Brain microvascular endothelial cell (primary cell): Measurements from ENCODE around the gene SFSWAP.
"Not testable (repeated sequence)": the region's sequence is repeated elsewhere in the genome, so short reads cannot be mapped to it uniquely, and the experiment has no call there.

Experiments used
- DNase-seq: peaks from one replicate; pipeline ENCODE4 v3.0.0-alpha.2; 2020
- H3K27ac ChIP-seq: fragments of 250-450 bp; sonication (Bioruptor Pico); 2 replicates; pipeline ENCODE4 v1.5.1; 2020; ENCODE audit warnings: mild to moderate bottlenecking, moderate library complexity
- H3K27me3 ChIP-seq: fragments of 250-450 bp; sonication (Bioruptor Pico); replicated peaks from 2 replicates; pipeline ENCODE4 v1.5.1; 2020; ENCODE audit warnings: mild to moderate bottlenecking
- H3K36me3 ChIP-seq: fragments of 250-450 bp; sonication (Bioruptor Pico); replicated peaks from 2 replicates; pipeline ENCODE4 v1.5.1; 2020; ENCODE audit warnings: mild to moderate bottlenecking
- H3K4me3 ChIP-seq: 2 replicates; pipeline ENCODE4 v1.5.1; 2011; ENCODE audit warnings: low read depth, mild to moderate bottlenecking, control low read depth, low read length, moderate library complexity
- in situ Hi-C: cut with HindIII; loops from 2 replicates; pipeline ENCODE4 v1.10.0; 2017; ENCODE audit warnings: low sequenced_read_pairs, low pct_ligation_motif_present
- TF ChIP-seq, protein P1 (sequence below): IDR thresholded peaks from 2 replicates; pipeline ENCODE4 v1.5.1; 2011; ENCODE audit warnings: low read depth, mild to moderate bottlenecking, moderate library complexity, low read length, control low read depth, inconsistent platforms; ENCODE audit errors: missing control alignments

Gene SFSWAP

DNA sequence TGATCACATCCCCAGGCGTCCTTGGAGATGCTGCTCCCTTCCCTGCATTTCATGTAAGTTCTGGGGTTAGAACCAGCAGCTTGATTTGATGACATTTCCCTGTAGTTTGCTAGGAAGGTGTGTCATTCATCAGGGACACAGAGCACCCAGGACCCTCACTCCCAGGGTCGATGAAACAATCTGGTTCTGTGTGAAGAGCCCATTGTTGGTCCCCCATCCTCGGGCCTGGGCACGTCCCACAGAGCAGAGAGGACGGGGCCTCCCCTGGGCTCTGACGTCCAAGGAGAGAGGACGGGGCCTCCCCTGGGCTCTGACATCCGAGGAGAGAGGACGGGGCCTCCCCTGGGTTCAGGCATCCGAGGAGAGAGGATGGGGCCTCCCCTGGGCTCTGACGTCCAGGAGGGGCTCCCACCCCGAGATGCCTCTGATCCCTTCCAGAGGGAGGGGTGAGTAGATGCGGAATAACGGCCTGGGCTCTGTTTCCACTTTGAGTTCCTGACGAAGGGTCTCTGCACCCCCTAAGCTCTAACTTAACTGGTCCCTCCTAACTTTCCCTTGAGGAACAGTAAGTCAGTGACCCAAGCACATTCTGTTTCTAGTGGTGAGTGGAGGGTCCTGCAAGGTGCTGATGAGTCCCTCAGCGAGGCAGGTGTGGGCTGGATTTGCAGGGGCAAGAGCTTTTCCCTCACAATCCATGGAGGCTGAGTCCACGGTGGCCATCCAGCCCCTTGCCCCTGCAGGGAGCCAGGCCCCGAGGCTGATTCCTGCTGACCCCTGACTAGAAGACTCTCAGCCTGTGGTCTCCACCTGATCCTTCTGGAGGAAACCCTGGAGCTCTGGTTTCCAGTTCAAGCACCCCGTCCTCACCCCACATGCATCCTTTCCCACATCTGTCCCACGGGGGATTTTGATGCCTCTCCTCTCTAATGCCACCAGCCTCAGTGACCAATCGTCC is 35.5 kb upstream of the SFSWAP start:
- Histone ChIP-seq H3K4me3 (no peak overlapping the region), H3K27ac (no peak overlapping the region), H3K36me3 (no peaks in the 10 kb centered on the region), H3K27me3 (no peaks in the 10 kb centered on the region)
- TF ChIP-seq, protein P1, sequence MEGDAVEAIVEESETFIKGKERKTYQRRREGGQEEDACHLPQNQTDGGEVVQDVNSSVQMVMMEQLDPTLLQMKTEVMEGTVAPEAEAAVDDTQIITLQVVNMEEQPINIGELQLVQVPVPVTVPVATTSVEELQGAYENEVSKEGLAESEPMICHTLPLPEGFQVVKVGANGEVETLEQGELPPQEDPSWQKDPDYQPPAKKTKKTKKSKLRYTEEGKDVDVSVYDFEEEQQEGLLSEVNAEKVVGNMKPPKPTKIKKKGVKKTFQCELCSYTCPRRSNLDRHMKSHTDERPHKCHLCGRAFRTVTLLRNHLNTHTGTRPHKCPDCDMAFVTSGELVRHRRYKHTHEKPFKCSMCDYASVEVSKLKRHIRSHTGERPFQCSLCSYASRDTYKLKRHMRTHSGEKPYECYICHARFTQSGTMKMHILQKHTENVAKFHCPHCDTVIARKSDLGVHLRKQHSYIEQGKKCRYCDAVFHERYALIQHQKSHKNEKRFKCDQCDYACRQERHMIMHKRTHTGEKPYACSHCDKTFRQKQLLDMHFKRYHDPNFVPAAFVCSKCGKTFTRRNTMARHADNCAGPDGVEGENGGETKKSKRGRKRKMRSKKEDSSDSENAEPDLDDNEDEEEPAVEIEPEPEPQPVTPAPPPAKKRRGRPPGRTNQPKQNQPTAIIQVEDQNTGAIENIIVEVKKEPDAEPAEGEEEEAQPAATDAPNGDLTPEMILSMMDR: no peak
- no peak for DNase-seq
- in situ Hi-C loops: no loop called here

DNA sequence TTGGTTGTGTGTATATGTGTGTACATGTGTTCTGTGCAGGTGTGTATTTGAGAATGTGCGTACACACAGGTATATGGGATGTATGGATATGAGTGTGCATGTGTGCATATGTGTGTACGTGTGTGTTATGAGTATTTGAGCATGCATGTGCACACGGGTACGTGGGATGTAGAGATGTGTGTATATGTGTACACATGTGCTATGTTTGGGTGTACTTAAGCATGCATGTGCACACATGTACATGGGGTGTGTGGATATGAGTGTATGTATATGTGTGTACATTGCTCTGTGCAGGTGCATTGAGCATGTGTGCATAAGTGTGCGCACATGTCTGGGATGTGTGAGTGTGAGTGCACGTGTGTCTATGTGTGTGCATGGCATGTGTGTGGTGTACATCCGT is 34.3 kb upstream of the SFSWAP start:
- no peaks in the 10 kb centered on the region for H3K36me3 ChIP-seq
- no peak overlapping the region for H3K4me3 ChIP-seq
- no peak overlapping the region for H3K27ac ChIP-seq
- TF ChIP-seq, protein P1: no peak
- DNase-seq: no peak
- no peaks in the 10 kb centered on the region for H3K27me3 ChIP-seq
- in situ Hi-C loops: no loop called here

DNA sequence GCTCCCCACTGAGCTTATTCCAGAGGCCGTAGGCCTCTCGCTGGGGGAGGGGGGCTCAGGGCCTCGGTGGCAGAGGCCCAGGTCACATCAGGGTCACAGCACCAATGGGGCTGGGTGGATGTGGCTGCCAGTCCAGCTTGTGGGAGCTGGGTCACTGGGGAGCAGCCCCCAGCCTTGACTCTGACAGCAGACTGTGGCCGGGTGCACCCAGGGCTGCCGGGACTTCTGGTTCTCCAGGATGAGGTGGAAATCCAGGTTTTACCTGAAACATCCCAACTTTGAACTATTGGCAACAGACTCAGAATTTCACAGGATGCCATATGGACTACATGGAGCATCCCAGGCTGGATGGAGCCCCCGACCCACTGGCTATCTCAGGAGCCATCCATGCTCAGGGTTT is 33.8 kb upstream of the SFSWAP start:
- H3K4me3 ChIP-seq, in situ Hi-C loops, DNase-seq, H3K27me3 ChIP-seq, H3K27ac ChIP-seq, H3K36me3 ChIP-seq: not testable (repeated sequence)

DNA sequence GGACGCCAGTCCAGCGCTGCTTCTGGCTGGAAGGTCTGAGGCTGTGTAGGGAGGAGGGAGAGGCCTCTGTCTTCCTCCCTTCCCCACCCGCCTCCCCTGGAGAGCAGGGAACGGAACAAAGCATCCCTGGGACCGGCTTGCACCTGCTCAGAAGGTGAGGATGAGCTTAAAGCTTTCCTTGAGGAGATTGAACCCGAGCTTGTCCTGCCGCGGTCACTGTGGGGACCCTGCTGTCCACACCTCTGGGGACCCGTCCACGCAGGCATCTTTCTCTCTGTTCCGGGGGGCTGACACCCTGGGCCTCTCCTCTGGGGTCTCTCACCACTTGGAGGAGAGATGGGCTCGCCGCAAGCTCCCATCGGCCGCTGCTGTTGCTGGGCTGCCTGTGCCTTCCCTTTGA is 33.2 kb upstream of the SFSWAP start:
- TF ChIP-seq, protein P1: no peak
- H3K4me3 ChIP-seq: no peak overlapping the region
- H3K27me3 ChIP-seq: no peaks in the 10 kb centered on the region
- in situ Hi-C loops: no loop called here
- H3K27ac ChIP-seq: no peak overlapping the region
- DNase-seq: no peak
- H3K36me3 ChIP-seq: no peaks in the 10 kb centered on the region

DNA sequence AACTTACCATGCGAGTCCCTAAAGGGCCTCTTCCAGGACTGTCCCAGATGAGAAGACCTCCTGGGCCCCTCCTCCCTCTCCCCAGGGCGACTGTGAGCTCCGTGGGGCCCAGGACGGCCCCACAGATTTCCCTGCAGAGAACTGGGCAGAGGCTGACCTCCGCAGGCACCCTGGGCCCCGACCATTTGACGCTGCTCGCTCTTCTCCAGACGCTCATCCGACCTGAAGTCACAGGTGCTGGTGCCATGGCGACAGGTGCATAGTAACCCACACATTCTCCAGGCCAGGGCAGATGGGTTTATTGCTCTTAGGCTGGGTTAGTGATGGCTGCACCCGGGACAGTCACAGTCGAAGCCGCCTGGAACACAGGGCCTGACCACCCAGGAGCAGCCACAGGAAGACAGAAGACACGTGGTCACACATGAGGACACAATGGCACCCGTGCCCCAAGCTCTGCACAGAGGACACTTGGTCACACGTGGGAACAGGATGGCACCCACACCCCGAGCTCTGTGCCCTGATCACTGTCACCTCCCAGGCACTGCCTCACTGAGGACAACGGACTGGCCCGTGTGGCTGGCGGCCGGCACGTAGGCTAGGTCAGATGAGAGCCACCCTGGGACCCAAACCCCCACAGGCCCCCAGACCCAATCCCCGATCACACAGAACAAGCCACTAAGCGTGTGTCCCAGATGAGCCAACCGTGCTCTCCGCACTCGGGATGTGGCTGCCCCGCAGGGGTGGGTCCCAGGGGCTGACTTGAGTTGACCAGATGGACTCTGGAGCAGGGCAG is 32.3 kb upstream of the SFSWAP start:
- in situ Hi-C loops, H3K27me3 ChIP-seq, H3K27ac ChIP-seq, DNase-seq, H3K4me3 ChIP-seq, H3K36me3 ChIP-seq: not testable (repeated sequence)

DNA sequence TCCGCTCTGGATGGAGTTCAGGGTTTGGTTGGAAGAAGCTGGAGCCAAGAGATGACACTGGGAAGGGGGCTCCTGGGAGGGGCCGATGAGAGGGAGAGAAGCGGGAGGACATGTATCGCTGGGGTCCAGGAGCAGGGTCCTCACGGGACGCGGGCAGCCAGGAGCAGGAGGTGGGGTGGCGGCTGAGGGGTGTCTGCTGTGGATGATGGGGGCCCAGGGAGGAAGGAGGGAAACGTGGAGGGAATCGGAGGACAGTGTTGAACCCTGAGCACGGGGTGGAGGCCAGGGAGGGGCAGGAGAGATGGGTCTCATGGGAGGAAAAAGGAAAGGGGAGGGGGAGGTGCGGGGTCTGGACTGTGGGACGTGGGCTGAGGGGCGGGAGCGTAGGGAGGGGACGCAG is 31.7 kb upstream of the SFSWAP start:
- H3K36me3 ChIP-seq, DNase-seq, in situ Hi-C loops, H3K27me3 ChIP-seq, H3K27ac ChIP-seq, H3K4me3 ChIP-seq: not testable (repeated sequence)

DNA sequence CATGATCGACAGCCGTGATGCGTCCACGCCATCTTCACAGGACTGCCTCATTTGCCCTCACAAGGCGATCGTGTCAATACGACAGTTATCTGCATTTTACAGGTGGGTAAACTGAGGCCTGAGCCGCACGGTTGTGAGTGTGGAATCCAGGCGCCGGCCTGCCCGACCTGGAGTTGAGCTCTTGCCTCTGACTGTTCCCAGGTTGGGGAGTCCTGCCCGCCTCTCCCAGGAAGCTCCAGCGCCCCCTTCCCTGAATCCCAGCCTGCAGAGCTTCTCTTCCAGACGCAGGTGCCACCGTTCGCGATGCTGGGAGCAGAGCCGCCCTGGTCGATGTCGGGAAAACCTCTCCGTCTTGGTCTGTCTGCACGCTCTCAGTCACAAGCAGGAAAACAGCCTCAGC is 31.1 kb upstream of the SFSWAP start:
- H3K27ac ChIP-seq, in situ Hi-C loops, H3K4me3 ChIP-seq, DNase-seq, H3K36me3 ChIP-seq, H3K27me3 ChIP-seq: not testable (repeated sequence)

DNA sequence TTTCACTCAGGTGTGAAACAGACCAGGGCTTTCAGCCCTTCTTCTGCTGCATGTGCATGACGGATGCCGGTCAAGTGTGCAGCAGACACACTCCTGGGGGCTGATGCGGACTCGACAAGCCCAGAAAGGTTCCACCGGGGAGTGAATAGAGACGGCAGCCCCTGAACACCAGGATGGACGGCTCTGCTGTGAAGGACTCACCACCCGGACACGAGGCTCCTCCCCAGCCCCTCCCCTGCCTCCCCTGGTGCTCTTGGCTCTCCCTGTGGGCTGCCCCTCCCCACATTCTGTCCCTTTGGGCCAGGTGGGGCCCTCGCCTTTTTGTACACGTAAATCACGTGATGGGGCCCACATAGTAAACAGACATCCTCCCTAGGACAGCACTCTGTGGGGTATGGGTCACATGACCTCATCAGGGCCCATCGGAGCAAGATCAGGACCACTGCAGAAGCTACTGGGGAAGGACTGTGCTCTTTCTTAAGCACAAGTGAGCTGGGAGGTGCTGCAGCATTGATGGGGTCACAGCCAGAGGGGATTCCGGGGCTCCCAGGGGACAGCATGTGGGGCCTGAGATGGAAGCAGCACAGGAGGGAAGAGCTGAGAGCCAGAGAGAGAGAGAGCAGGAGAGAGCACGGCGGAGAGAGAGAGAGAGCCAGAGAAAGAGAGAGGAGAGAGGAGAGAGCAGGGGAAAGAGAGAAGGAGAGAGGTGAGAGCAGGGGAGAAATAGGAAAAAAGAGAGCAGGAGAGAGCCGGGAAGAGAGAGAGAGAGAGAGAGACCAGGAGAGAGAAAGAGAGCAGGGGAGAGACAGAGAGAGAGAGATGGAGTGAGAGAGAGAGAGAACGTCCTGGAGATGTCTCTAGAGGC is 30.3 kb upstream of the SFSWAP start:
- H3K27ac ChIP-seq, H3K4me3 ChIP-seq, H3K27me3 ChIP-seq: not testable (repeated sequence)

More for the DNA sequence above, 30.3 kb upstream of the SFSWAP start:
- in situ Hi-C loops, DNase-seq, H3K36me3 ChIP-seq: not testable (repeated sequence)
